Measurements from ENCODE around the gene ALPP.

DNA sequence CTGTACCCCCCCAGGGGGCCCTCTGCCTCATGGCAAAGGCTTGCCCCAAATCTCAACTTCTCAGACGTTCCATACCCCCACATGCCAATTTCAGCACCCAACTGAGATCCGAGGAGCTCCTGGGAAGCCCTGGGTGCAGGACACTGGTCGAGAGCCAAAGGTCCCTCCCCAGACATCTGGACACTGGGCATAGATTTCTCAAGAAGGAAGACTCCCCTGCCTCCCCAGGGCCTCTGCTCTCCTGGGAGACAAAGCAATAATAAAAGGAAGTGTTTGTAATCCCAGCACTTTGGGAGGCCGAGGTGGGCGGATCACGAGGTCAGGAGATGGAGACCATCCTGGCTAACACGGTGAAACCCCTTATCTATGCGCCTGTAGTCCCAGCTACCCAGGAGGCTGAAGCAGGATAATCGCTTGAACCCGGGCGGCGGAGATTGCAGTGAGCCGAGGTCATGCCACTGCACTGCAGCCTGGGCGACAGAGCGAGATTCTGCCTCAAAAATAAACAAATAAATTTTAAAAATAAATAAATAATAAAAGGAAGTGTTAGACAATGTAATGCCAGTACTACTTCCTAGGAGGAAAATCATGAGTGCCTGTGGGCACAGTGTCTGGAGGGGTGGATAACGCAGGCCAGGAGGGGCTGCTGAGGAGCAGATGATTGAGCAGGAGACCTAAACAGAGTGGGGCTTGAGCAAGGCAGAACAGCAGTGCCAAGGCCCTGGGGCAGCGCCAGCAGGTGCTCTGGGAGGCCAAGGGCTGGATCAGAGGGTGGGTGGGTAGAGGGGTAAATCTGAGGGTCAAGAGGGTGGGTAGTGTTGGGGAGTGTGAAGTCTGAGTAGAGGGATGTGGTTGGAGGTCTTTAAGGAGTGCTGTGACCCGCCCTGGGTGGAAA is 4.0 kb downstream of the ALPP start:
- TF ChIP-seq CTCF (IDR thresholded peaks at IDR 0.05) (no peak), POLR2A (IDR thresholded peaks at IDR 0.05) (no peak)
